A673 (cell line): Measurements from ENCODE around the gene ASTL.

ENCODE experiments used
- CTCF ChIP-seq: fragments of 300-800, 200-600 bp; sonication (generic); conservative IDR thresholded peaks from 2 replicates; pipeline ENCODE4 v1.5.1; 2017; ENCODE audit warnings: low read depth, mild to moderate bottlenecking, antibody characterized with exemption, low read length, moderate library complexity, mixed read lengths
- EZH2 ChIP-seq: fragments of 200-600 bp; sonication (generic); IDR thresholded peaks from 2 replicates; pipeline ENCODE4 v1.6.1; 2017; ENCODE audit warnings: borderline replicate concordance, low read depth, mild to moderate bottlenecking, mixed read lengths, antibody characterized with exemption, low read length; ENCODE audit not compliant: poor library complexity, severe bottlenecking

- TF ChIP-seq CTCF, result no peak
- TF ChIP-seq EZH2, result no peak
These were observed 47.1 kb downstream of the ASTL start for GRCh38 chr2:96091141-96091710.
